Measurements from ENCODE around the gene STARD13. TPM values are rescaled to one million over a fixed set of nuclear protein-coding genes. Genes with fewer than 3 reads are reported as not detected.

Gene STARD13
- total RNA-seq, 1 experiment from 2014 or later: 2.1 TPM

DNA sequence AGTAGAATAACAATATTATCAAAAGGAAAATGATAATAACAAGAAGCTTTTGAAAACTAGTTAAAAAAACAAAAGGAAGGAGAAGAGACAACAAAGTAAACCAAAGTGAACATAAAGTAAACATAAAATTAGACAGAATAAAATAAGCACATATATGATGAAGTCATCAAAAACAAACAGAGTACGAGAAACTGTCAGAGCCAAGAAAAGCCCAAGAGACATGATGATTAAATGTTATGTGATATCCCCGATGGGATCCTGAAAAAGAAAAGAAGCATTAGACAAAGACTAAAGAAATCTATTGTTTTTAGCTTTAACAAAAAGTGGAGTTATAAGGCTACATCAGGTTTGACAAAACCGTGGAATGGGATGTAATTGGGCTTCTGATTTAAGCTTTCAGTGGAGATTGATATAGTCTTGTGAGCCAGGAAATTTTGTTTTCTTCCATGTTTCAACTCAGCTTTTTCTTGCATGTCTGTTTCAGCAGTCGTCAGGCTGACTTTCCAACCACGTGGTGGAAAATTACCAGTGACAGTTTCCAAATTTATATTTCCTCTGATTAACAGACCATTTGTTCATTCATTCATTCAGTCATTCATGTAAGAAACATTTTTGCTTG is 204.5 kb downstream of the STARD13 start:
- Histone ChIP-seq H4K20me1 (ENCODE audit: control insufficient read depth, insufficient read depth, insufficient read length) (no peaks in the 10 kb centered on the region), H3K4ac (ENCODE audit: low read depth, low read length) (no peak overlapping the region), H3K79me1 (ENCODE audit: insufficient read depth, low read depth, low read length, poor library complexity, severe bottlenecking) (no peaks in the 10 kb centered on the region), H2BK12ac (ENCODE audit: insufficient read length, low read depth, low read length) (no peak overlapping the region), H3K9ac (ENCODE audit: extremely low read depth, insufficient read length, low read length) (no peak overlapping the region), H3K79me2 (ENCODE audit: insufficient read depth, low read length) (no peaks in the 10 kb centered on the region), H2BK5ac (ENCODE audit: insufficient read length, low read length) (no peak overlapping the region), H2BK120ac (ENCODE audit: low read depth, low read length, poor library complexity, severe bottlenecking) (no peak overlapping the region), H4K8ac (replicated peaks; ENCODE audit: insufficient read length, low read depth, low read length) (no peak overlapping the region), H4K5ac (ENCODE audit: insufficient read length, low read depth, low read length) (no peak overlapping the region), H2BK20ac (ENCODE audit: low read depth, low read length, poor library complexity, severe bottlenecking) (no peak overlapping the region), H3K18ac (ENCODE audit: insufficient read length, low read depth, low read length) (no peak overlapping the region), H3K4me2 (ENCODE audit: insufficient read depth, insufficient read length, low read length) (no peak overlapping the region), H4K91ac (ENCODE audit: insufficient read length, low read depth, low read length) (no peak overlapping the region), H3K9me3 (ENCODE audit: control insufficient read depth, low read depth, low read length) (no peaks in the 10 kb centered on the region), H2AK5ac (ENCODE audit: insufficient read length, low read length) (no peak overlapping the region), H3K14ac (ENCODE audit: insufficient read depth, low read length) (no peak overlapping the region), H3K27ac (ENCODE audit: insufficient read length, low read depth, low read length) (no peak overlapping the region), H2BK15ac (ENCODE audit: low read depth, low read length) (no peak overlapping the region), H2AFZ (ENCODE audit: low read length) (no peak overlapping the region), H3K23me2 (ENCODE audit: insufficient read length, low read depth, low read length, poor library complexity, severe bottlenecking) (no peaks in the 10 kb centered on the region), H3T11ph (ENCODE audit: low read length) (no peak overlapping the region), H3K23ac (ENCODE audit: insufficient read length, low read depth, low read length) (no peak overlapping the region), H3K56ac (ENCODE audit: insufficient read length, low read depth, low read length) (no peak overlapping the region), H3K4me1 (ENCODE audit: insufficient read depth, low read length) (no peaks in the 10 kb centered on the region), H3K27me3 (ENCODE audit: insufficient read depth, low read length) (no peaks in the 10 kb centered on the region)
- no peak for DNase-seq
- Mint-ChIP-seq H3K27ac (no peak overlapping the region), H3K4me1 (no peaks in the 10 kb centered on the region), H3K27me3 (ENCODE audit: low read depth) (no peaks in the 10 kb centered on the region), H3K9me3 (no peaks in the 10 kb centered on the region), H3K4me3 (no peak overlapping the region), H3K36me3 (ENCODE audit: insufficient read depth in 1 of 3, low read depth in 3 of 3) (no peaks in the 10 kb centered on the region)
- WGBS (ENCODE audit: extremely low coverage, insufficient read length, low lambda C conversion rate): no CpG with 5 or more reads among the region's 5 CpGs
- no peak for TF ChIP-seq CTCF (conservative IDR thresholded peaks at IDR 0.05)

Data from H9 (cell line).